ENCODE measurements around the gene LYRM7.

GRCh38 chr5:131221008-131221703 is 50.4 kb downstream of the LYRM7 start:
- TF ChIP-seq ZNF274 (IDR thresholded peaks at IDR 0.05; ENCODE audit: low read depth, low read length) = no peak
- TF ChIP-seq SUZ12 (IDR thresholded peaks at IDR 0.05; ENCODE audit: extremely low read depth, insufficient read depth, insufficient read length) = no peak

All from NT2/D1 (cell line).